Heart left ventricle (tissue), 13 donors: ENCODE measurements around the gene CSNK1D.

Experiments
- CTCF ChIP-seq, 12 donors: fragments of 200-600 bp; sonication (generic) in 4 of 12; IDR thresholded peaks; one replicate each; pipeline versions ENCODE4 v1.5.0 to v1.8.0; 2018 to 2022; ENCODE audit warnings: antibody characterized with exemption in 12 of 12, mild to moderate bottlenecking in 5 of 12
- POLR2A ChIP-seq, 2 donors: fragments of 450-650 bp; IDR thresholded peaks; one replicate each; pipeline ENCODE4 v1.6.1; 2017; ENCODE audit warnings: antibody characterized with exemption in 2 of 2, mild to moderate bottlenecking in 2 of 2, moderate library complexity in 2 of 2
- donor health status: ischemic (EF 13 %, LVEDD 7.1; RV severe dilation, severe dysfunction).
- donor health status: DM: no; HTN: yes; CAD: no.
- donor health status: DM: no; HTN: no; CAD: no.
- donor health status: ischemic (EF 25% LVEDD 6.9; RV normal size, moderate dysfunction).
- donor health status: ischemic (EF 25% LVEDD 5.7; RV mildly dilated, moderate dysfunction).
- donor health status: ischemic (EF 35%, LVEDD 5.7; RV mildly dilated, moderate dysfunction).
- donor health status: nonischemic (EF 11% LVEDD 7.7; RV severe dilation, severe dysfunction).
- donor health status: DM: yes; HTN: yes; CAD: no.
- donor health status: PGD.
- donor health status: ischemic (EF 29% LVEDD 5.4; RV normal size, mild dysfunction).
- donor health status: nonischemic (EF 23%, LVEDD 6.1; RV moderate dilation, normal function).

GRCh38 chr17:82270651-82271050 is 2.8 kb downstream of the CSNK1D start:
- TF ChIP-seq CTCF (IDR thresholded peaks at IDR 0.05) (no peak), POLR2A (IDR thresholded peaks at IDR 0.05) (no peak)
